ENCODE data around the gene SLC35F5.
A peak's percentile ranks its signal among the peaks of the same experiment; 100 is the strongest.
"Not testable (repeated sequence)": the region's sequence is repeated elsewhere in the genome, so short reads cannot be mapped to it uniquely, and the experiment has no call there.

The SLC35F5 gene

GRCh38 chr2:113755835-113756354 lies 547 bp downstream of the SLC35F5 start:
- peak in 7 of 51 donors; percentile 12 to 73 (median 52) for DNase-seq

- peak in 1 of 51 donors; percentile 22 for DNase-seq
Observed at GRCh38 chr2:113755035-113755834, 1.2 kb downstream of the SLC35F5 start.

- no peak for DNase-seq
Observed at GRCh38 chr2:113754160-113754559, 2.3 kb downstream of the SLC35F5 start.

DNA sequence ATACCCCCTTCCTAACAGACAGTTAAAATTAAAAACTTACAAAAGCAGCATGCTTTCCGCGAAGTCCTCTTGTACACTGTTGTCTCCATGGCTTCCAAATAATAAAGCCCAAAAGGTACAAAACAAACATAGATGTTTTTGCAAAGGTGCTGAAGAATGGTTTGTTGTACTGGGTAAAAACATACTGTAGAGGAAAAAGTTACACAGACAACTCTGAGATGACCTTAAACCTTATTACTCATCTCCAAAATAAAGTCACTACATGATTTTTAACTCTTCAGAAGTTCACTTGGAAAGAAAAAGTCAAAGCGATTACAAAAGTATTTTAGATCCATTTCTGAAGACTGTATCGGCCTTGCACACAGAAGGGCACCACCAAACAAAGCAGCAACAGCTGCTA lies 6.1 kb downstream of the SLC35F5 start:
- no peak for DNase-seq

DNA sequence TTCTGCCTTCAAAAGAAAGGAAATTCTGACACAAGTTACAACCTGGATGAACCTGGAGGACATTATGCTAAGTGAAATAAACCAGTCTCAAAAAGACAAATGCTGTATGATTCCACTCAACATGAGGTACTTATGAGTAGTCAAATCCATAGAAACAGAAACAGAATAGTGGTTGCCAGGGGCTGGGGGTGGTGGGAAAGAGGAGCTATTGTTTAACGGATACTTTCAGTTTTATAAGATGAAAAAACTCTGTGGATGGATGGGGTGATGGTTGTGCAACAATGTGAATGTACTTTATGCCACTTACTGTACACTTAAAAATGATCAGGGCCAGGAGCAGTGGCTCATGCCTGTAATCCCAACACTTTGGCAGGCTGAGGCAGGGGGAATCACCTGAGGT lies 15.4 kb downstream of the SLC35F5 start:
- DNase-seq: no peak

GRCh38 chr2:113739849-113740248 lies 16.6 kb downstream of the SLC35F5 start:
- no peak for DNase-seq

GRCh38 chr2:113734185-113734584 lies 22.3 kb downstream of the SLC35F5 start:
- no peak for DNase-seq

DNA sequence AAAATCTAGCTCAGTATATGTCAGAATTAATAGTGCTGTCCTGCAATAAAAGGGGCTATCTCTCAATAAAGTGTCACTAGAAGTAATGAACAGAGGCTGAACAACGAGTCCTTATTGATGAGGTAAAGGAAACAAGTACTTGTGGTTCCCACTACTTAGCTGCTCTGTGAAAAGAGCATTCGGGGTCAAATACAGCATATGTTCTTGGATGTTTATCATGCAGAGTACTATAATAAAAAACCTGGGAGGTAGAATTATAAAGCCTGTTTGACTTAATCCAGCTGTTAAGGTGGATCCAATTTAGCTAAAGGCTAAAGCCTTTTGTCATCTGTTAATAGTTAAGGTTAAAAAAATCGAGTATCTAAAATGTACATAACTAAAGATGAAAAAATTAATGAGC lies 32.4 kb downstream of the SLC35F5 start:
- no peak for DNase-seq

DNA sequence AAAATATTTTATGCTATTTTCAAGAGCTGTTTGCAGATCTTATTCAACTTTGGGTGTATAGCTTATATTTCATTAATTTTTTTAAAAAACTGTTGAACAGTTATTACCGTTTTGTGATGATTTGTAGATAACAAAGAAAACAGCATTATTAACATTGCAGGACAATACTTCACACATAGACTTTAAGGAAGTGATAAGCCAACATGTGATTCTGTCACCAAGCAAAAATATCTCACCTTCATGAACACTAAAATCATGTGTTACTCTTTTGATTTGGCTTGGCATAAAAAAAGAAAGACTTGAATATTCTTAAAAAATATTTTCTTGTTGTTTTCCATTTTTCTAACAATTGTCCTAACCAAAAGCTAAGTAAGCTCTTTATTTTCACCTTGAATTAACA lies 33.0 kb downstream of the SLC35F5 start:
- no peak for DNase-seq

DNA sequence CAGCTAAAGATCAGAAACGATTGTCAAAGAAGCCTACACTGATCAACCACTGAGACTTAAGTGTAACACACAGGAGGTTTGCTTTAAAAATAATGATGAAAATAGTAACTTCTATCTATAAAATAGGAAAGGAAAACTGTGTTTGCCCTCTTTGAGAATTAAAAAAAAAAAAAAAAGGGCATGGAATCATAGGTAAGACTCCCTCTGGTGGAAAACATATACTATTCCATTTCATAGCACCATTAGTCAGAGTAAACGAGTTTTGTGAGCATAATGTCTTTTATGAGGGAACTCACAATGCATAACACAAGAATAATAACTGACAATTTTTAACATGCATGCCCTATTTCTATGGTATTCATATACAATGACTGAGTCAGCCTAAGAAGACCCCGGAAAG lies 36.3 kb downstream of the SLC35F5 start:
- no peak for DNase-seq

- DNase-seq: no peak
Observed at GRCh38 chr2:113716291-113716690, 40.2 kb downstream of the SLC35F5 start.

DNA sequence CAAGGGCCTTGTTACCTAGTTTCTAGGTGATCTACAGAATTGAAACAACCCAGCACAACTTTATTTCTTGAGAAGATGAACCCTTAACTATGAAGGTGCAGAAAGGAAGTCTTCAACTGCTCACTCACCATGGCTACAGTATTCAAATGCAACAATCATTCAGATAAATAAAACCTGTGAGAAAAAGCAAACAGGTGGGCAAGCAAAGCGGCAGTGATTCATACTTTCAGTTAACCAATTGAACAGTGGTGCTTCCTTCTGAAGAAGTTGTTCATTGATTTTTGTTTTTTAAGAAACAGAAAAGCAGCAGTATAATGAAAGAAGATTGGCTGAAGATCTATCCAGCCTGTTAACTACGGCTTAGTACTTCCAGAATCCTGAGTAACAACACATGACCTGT lies 43.5 kb downstream of the SLC35F5 start:
- no peak for DNase-seq

DNA sequence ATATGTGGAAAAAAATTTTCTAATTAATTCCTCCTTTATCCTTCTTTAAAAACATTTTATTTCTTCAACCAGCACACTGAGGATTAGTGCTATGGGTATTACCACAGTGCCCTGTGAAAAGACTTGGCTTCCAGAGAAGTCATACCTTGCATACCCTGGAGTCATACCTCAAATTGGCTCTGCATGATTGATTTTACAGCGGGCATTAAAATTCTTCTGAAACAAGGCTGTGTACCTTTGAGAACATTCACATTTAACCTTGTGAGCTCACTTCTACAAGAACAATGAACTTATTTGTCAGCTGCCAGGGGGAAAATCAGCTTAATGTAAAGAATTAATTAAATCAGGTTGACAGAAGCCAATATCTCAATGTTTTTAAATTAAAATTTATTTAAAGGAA lies 44.6 kb downstream of the SLC35F5 start:
- DNase-seq: no peak

DNA sequence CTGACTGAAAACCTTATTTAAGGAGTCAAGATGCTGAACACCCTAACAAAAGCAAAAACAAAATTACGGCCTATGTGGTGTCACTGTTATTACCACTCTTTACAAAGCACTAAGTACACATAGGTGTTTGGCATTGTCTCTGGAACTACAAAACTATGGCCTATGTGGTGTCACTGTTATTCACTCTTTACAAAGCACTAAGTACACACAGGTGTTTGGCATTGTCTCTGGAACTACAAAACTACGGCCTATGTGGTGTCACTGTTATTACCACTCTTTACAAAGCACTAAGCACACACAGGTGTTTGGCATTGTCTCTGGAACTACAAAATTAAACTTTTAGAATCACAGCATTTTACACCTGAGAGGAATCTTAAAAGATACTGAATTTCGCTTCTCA lies 47.4 kb downstream of the SLC35F5 start:
- no peak for DNase-seq

DNA sequence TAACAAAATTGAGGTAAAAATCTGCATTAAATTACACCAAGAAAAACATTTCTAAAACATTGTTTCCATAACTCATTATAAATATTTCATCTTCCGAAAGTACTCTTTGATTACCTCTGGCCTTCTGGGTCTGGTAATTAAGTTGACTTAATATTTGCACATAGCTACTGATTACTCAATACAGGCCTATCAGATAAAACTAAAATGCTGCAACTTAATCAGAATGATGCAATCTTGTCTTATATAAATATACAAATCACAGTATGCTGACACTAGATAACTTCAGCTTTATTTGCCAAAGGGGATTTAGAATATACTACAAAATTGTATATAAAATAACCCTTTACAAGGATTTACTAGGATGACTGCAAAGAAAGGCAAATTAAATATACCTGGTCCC lies 49.3 kb downstream of the SLC35F5 start:
- DNase-seq: no peak

DNA sequence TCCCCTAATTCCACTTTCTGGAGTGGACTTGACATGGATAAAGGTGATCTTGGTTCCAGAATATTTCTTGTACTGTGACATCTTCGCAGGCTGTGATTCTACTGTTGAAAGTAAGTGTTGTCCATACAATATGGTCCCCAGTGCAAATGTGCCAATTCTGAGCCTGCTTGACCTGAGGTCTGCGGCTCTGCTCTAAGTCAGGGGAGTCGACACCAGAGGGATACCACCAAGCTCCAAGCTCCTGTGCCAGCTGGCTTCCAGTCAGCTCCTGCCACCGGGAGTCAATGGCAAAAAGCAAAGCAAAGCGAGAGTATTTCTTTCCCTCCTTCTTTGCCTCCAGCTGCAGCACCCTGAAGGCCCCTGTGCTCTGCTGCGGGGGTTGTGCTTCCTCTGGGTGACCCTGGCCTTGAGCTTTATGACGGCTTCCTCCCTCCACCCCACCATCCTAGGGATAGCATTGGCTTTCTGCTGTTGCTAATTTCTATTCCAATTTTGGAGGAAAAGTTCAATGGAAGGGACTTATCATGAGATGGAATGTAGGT lies 50.4 kb downstream of the SLC35F5 start:
- no peak for DNase-seq

GRCh38 chr2:113704300-113704993 lies 52.0 kb downstream of the SLC35F5 start:
- DNase-seq: not testable (repeated sequence)

- no peak for DNase-seq
Observed at GRCh38 chr2:113703386-113704299, 52.8 kb downstream of the SLC35F5 start.

DNA sequence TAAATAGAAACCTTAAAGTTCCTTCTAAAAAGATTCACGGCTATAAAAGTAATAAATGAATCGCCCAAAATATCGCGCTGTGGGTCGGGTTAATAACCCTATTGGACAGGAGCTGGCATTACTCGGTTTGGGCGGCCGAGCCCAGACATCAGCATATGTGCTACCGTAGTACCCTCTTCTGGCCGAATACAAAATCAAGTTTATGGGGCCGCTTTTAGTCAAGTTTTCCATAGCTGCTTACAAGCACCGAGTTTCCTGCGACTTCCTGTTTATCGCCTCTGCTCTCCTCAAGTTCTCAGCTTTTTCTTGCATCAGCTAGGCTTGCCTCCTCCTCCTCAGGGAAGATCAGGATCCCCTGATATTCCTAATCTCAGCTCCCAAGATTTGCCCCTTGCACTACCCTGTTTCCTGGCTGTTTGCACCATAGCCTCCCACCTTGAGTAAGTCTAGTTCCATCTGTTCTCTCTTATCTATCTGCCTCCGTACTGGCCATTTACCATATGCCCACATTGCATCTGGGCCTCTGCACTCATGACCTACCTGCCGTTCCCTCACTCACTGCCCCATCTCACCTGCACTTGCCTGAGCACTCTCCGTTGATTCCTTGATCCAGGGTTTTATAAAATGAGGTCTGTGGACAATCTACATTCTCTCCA lies 56.1 kb downstream of the SLC35F5 start:
- DNase-seq: peak in 1 of 51 donors; percentile 5

DNA sequence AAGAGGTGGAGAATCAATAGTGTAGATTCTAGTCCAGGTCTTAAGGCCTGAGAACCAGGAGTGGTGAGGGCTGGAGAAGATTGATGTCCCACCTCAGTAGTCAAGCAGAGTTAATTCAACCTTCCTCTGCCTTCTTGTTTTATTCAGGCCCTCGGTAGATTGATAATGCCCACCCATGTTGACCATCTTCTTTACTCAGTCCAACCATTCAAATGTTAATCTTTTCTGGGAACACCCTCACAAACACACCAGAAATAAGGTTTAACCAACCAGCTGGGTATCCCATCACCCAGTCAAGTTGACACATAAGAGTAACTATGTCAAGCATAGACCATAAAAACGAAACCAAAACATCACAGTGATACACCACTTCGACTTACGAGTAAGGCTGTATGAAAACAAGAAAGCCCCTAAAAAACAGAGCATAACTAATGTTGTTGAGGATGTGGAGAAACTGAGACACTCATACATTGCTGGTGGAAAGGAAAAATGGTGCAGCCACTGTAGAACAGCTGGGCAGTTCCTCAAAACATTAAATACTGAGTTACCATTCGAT lies 57.5 kb downstream of the SLC35F5 start:
- no peak for DNase-seq

DNA sequence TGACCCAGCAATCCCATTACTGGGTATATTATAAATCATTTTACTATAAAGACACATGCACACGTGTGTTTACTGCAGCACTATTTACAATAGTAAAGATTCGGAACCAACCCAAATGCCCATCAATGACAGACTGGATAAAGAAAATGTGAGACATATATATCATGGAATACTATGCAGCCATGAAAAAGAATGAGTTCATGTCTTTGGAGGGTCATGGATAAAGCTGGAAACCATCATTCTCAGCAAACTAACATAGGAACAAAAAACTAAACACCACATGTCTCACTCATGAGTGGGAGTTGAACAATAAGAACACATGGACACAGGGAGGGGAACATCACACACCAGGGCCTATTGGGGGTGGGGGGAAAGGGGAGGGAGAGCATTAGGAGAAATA lies 58.2 kb downstream of the SLC35F5 start:
- DNase-seq: not testable (repeated sequence)

Measured in hypothalamus (tissue), 51 donors.